Mesendoderm (in vitro differentiated cells): ENCODE measurements around the gene PITPNM3.

Experiments used
- DNase-seq: peaks from one replicate; pipeline ENCODE4 v3.0.0; 2013
- H2AK5ac ChIP-seq: 2 replicates; pipeline ENCODE4 v1.6.1; 2013; ENCODE audit warnings: low read length, inconsistent platforms
- H2BK120ac ChIP-seq: 2 replicates; pipeline ENCODE4 v1.6.1; 2013; ENCODE audit warnings: low read depth, mild to moderate bottlenecking, low read length, moderate library complexity, mixed read lengths
- H2BK15ac ChIP-seq: replicated peaks from 2 replicates; pipeline ENCODE4 v1.6.1; 2013; ENCODE audit warnings: low read depth, mild to moderate bottlenecking, moderate library complexity
- H2BK5ac ChIP-seq: 2 replicates; pipeline ENCODE4 v1.6.1; 2013; ENCODE audit warnings: low read length, inconsistent platforms
- H3K18ac ChIP-seq: 2 replicates; pipeline ENCODE4 v1.6.1; 2013; ENCODE audit warnings: mild to moderate bottlenecking, low read length, mixed read lengths
- H3K23ac ChIP-seq: one replicate; pipeline ENCODE4 v1.6.1; 2013; ENCODE audit warnings: low read length
- H3K27ac ChIP-seq: 2 replicates; pipeline ENCODE4 v1.5.1; 2013; ENCODE audit warnings: low read depth, mild to moderate bottlenecking, inconsistent platforms, low read length, moderate library complexity
- H3K27me3 ChIP-seq: 2 replicates; pipeline ENCODE4 v1.6.1; 2013; ENCODE audit warnings: low read length, control low read depth, mild to moderate bottlenecking, inconsistent platforms; ENCODE audit not compliant: insufficient read depth, poor library complexity
- H3K36me3 ChIP-seq: 2 replicates; pipeline ENCODE4 v1.6.1; 2013; ENCODE audit warnings: low read length, inconsistent platforms; ENCODE audit not compliant: control insufficient read depth, insufficient read depth
- H3K4ac ChIP-seq: one replicate; pipeline ENCODE4 v1.6.1; 2013; ENCODE audit warnings: low read depth, mild to moderate bottlenecking, low read length, moderate library complexity
- H3K4me1 ChIP-seq: 2 replicates; pipeline ENCODE4 v1.6.1; 2013; ENCODE audit warnings: low read depth, low read length, inconsistent platforms; ENCODE audit not compliant: control insufficient read depth
- H3K4me2 ChIP-seq: 2 replicates; pipeline ENCODE4 v1.6.1; 2013; ENCODE audit warnings: low read length
- H3K4me3 ChIP-seq: 2 replicates; pipeline ENCODE4 v1.5.1; 2013; ENCODE audit warnings: mild to moderate bottlenecking, low read length
- H3K56ac ChIP-seq: one replicate; pipeline ENCODE4 v1.6.1; 2013; ENCODE audit warnings: low read length
- H3K79me1 ChIP-seq: 2 replicates; pipeline ENCODE4 v1.6.1; 2013; ENCODE audit warnings: low read length, inconsistent platforms
- H3K79me2 ChIP-seq: 2 replicates; pipeline ENCODE4 v1.6.1; 2013; ENCODE audit warnings: mild to moderate bottlenecking, low read length; ENCODE audit not compliant: control insufficient read depth, insufficient read depth
- H3K9ac ChIP-seq: 2 replicates; pipeline ENCODE4 v1.6.1; 2013; ENCODE audit warnings: low read length, inconsistent platforms
- H4K5ac ChIP-seq: one replicate; pipeline ENCODE4 v1.6.1; 2013; ENCODE audit warnings: low read length
- H4K8ac ChIP-seq: one replicate; pipeline ENCODE4 v1.6.1; 2013; ENCODE audit warnings: low read depth, mild to moderate bottlenecking, control low read depth, low read length, moderate library complexity
- WGBS: extraction: QIAGEN DNeasy Blood & Tissue Kit; methylation state at CpG from one replicate; pipeline ENCODE4 v1.1.7; 2013; ENCODE audit warnings: low lambda C conversion rate, missing lambda C conversion rate; ENCODE audit not compliant: insufficient coverage; ENCODE audit errors: extremely low coverage; 5-methylcytosine and 5-hydroxymethylcytosine counted together

The PITPNM3 gene

DNA sequence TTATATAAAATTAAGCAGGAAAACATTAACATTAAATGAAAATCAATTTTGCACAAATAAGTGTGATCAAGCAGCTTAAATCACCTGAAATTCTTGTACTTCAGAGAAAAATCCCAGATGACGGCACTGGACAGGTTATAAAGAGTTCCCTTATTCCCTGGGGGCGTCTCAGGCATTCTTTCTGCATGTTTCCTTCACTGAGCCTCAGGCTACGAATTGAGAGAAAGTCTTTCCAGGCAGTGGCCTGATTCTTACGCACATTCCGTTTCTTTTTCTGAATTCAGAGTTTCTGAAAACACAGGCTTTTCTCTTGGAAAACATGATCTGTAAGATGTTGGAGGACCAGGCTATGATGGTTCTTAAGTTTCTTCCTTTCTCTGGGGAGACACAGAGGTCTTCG is 22.1 kb upstream of the PITPNM3 start:
- H4K5ac ChIP-seq, result no peak overlapping the region
- no peak overlapping the region for H4K8ac ChIP-seq
- H3K4me3 ChIP-seq, result no peak overlapping the region
- H3K4ac ChIP-seq, result no peak overlapping the region
- H3K4me2 ChIP-seq, result no peak overlapping the region
- no peaks in the 10 kb centered on the region for H3K4me1 ChIP-seq
- H3K9ac ChIP-seq, result no peak overlapping the region
- H3K56ac ChIP-seq, result no peak overlapping the region
- no peaks in the 10 kb centered on the region for H3K79me1 ChIP-seq
- no peaks in the 10 kb centered on the region for H3K27me3 ChIP-seq
- H2BK120ac ChIP-seq, result no peak overlapping the region
- H3K23ac ChIP-seq, result no peak overlapping the region
- no peak overlapping the region for H3K18ac ChIP-seq
- H2BK15ac ChIP-seq, result no peak overlapping the region
- no peak overlapping the region for H2AK5ac ChIP-seq
- WGBS, result no CpG with 5 or more reads among the region's 6 CpGs
- peak; percentile 50 for DNase-seq
- H3K36me3 ChIP-seq, result no peaks in the 10 kb centered on the region
- no peak overlapping the region for H3K27ac ChIP-seq
- no peak overlapping the region for H2BK5ac ChIP-seq
- H3K79me2 ChIP-seq, result no peaks in the 10 kb centered on the region

DNA sequence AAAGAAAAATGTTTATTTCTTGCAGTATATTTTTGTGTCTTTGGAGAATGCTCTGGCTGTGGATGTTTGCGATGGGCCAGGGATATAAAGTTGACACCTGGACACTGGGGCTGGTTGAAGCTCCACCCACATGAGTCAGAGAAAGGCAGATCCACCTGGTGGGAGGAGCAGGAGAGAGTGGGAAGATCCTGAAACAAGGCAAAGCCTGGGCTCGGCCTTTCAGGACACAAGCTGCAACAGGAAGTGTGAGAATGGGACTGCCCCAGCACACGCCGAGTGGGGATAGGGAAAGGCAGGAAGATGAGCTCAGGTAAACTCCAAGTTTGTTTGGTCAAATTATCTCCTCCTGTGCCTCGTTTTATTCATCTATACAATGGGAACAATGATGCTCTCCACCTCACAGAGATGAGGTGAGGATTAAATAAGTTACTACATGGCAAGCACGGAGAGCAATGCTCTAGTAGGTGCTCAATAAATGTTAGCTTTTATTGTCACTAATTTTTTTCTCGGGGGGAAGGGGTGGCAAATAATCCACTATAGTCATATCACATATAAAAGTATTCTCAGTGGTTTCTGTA is 21.4 kb upstream of the PITPNM3 start:
- H3K23ac ChIP-seq, result no peak overlapping the region
- no peak overlapping the region for H3K4me3 ChIP-seq
- H2BK120ac ChIP-seq, result no peak overlapping the region
- H3K79me1 ChIP-seq, result no peaks in the 10 kb centered on the region
- H4K8ac ChIP-seq, result no peak overlapping the region
- no peak overlapping the region for H2BK15ac ChIP-seq
- H3K18ac ChIP-seq, result no peak overlapping the region
- H3K79me2 ChIP-seq, result no peaks in the 10 kb centered on the region
- DNase-seq, result peak; percentile 62
- no peak overlapping the region for H3K9ac ChIP-seq
- H4K5ac ChIP-seq, result no peak overlapping the region
- H3K27ac ChIP-seq, result no peak overlapping the region
- no peaks in the 10 kb centered on the region for H3K36me3 ChIP-seq
- H3K4me2 ChIP-seq, result no peak overlapping the region
- H2AK5ac ChIP-seq, result no peak overlapping the region
- no peaks in the 10 kb centered on the region for H3K4me1 ChIP-seq
- no peaks in the 10 kb centered on the region for H3K27me3 ChIP-seq
- no peak overlapping the region for H2BK5ac ChIP-seq
- H3K4ac ChIP-seq, result no peak overlapping the region
- no peak overlapping the region for H3K56ac ChIP-seq
- WGBS, result no CpG with 5 or more reads among the region's 7 CpGs

DNA sequence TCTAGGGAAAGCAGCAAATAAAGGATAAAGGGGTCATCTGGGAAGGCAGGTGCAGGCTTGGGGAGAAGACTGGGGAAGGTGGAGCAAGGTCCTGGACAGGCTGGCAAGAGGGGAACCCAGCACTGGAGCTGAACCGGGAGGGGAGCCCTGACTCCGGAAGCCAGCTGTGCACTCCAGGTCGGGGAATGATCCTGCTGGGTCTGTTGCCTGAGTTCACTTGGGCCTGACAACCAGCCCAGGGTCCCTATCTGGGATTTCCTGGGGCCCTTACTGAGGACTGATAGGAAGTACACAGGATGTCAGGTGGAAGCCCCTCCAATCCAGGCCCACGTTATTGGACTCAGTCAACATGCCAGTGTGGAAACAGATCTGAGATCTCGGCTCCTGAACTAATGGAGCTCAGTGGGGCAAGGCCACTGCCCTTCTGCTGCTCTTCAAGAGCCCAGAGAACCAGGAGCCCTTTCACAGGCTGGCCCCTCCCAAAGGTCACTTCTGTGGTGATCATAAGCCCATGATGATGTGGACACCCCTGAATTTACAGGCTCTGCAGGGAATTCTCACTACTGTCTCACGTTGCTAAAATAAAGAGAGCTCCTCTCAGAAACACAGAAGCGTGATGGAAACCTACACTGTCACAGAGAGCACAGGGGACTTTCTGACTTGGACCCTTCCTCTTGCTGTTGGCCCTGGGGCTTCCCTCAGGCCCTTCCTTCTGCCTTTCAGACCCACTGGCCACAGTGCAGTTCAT is 19.9 kb upstream of the PITPNM3 start:
- H4K8ac ChIP-seq, result no peak overlapping the region
- no peaks in the 10 kb centered on the region for H3K79me2 ChIP-seq
- no peak overlapping the region for H2AK5ac ChIP-seq
- no peak overlapping the region for H3K18ac ChIP-seq
- H3K27ac ChIP-seq, result no peak overlapping the region
- no peak overlapping the region for H2BK5ac ChIP-seq
- H3K9ac ChIP-seq, result no peak overlapping the region
- no peaks in the 10 kb centered on the region for H3K79me1 ChIP-seq
- no peak for DNase-seq
- H2BK15ac ChIP-seq, result no peak overlapping the region
- H2BK120ac ChIP-seq, result no peak overlapping the region
- no peak overlapping the region for H3K56ac ChIP-seq
- no peak overlapping the region for H3K4me3 ChIP-seq
- no peak overlapping the region for H3K4ac ChIP-seq
- no peak overlapping the region for H3K23ac ChIP-seq
- WGBS, result no CpG with 5 or more reads among the region's 7 CpGs
- H3K27me3 ChIP-seq, result no peaks in the 10 kb centered on the region
- no peak overlapping the region for H3K4me2 ChIP-seq
- H3K4me1 ChIP-seq, result no peaks in the 10 kb centered on the region
- H4K5ac ChIP-seq, result no peak overlapping the region
- no peaks in the 10 kb centered on the region for H3K36me3 ChIP-seq

DNA sequence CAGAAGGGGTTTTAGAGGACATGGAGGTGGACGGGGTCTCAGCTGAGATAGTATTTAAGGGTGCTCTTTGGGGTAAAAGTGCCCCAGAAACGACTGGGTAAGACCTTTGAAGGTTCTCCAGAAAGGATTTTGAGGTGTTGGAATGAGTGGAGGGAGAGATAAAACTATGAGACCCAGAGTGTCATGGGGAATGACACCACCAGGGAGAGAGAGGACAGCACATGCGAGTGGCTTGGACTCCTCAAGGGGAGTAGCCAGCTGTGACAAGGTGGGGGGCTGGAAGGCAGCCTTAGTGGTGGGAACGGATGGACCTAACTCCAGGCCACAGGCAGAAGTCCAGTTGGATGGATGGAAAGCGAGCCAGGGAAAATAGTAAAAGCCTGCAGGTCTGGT is 19.2 kb upstream of the PITPNM3 start:
- H3K4me1 ChIP-seq, result no peaks in the 10 kb centered on the region
- WGBS, result no CpG with 5 or more reads among the region's 5 CpGs
- DNase-seq, result no peak

DNA sequence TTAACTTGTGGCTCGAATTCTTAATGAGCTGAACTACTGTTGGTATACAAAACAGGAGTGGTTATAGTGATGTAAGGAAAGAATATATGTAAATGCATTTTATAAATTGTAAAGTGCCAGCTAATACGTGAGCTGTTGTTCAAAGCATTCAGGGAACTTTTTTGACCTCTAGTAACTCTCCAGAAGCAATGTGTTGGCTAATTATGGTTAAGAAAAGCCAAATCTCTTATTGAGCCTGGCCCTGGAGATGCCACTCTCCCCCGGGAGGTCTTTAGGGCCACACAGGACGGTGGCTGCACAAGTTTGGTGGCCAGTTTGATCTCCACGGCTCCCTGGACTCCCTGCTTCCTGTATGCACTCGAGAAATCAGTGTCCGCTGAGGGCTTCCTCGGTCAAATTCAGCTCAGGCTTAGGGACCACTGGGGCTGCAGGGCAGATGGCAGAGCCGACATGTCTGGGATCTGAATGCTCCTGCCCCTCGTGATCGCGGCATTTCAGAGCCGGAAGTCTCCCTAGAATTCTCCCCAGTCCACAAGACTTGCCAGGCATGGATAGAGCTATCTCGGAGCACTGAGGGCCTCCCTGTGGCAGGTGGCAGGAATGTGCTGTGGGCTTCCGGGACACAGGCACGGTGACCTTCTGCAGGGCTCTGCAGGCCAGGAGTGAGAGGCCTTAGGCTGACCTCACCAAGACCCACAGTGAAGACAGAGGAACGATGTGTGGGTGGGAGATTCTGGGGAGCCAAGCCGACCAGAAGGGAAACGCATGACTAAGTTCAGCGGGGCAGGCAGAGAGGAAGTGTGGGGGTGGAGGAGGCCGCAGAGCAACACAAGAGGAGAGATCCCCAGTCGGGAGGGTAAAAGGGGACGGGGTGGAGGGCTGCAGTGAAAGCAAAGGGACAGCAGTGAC is 18.6 kb upstream of the PITPNM3 start:
- no peak overlapping the region for H3K4ac ChIP-seq
- H2BK5ac ChIP-seq, result no peak overlapping the region
- H3K23ac ChIP-seq, result no peak overlapping the region
- no peaks in the 10 kb centered on the region for H3K79me1 ChIP-seq
- no peak overlapping the region for H3K56ac ChIP-seq
- H2BK15ac ChIP-seq, result no peak overlapping the region
- H3K27me3 ChIP-seq, result no peaks in the 10 kb centered on the region
- no peaks in the 10 kb centered on the region for H3K36me3 ChIP-seq
- no peak overlapping the region for H3K18ac ChIP-seq
- no peak overlapping the region for H3K4me2 ChIP-seq
- no peak overlapping the region for H2AK5ac ChIP-seq
- no peaks in the 10 kb centered on the region for H3K4me1 ChIP-seq
- H3K27ac ChIP-seq, result no peak overlapping the region
- H4K8ac ChIP-seq, result no peak overlapping the region
- WGBS, result no CpG with 5 or more reads among the region's 23 CpGs
- DNase-seq, result peak; percentile 39
- no peaks in the 10 kb centered on the region for H3K79me2 ChIP-seq
- H2BK120ac ChIP-seq, result no peak overlapping the region
- H4K5ac ChIP-seq, result no peak overlapping the region
- no peak overlapping the region for H3K4me3 ChIP-seq
- H3K9ac ChIP-seq, result no peak overlapping the region

More for the DNA sequence above, 19.2 kb upstream of the PITPNM3 start:
- no peaks in the 10 kb centered on the region for H3K79me1 ChIP-seq
- no peaks in the 10 kb centered on the region for H3K27me3 ChIP-seq
- no peak overlapping the region for H2BK15ac ChIP-seq
- H3K27ac ChIP-seq, result no peak overlapping the region
- H3K79me2 ChIP-seq, result no peaks in the 10 kb centered on the region
- H2BK5ac ChIP-seq, result no peak overlapping the region
- H2BK120ac ChIP-seq, result no peak overlapping the region
- H4K8ac ChIP-seq, result no peak overlapping the region
- no peak overlapping the region for H4K5ac ChIP-seq
- H3K4me3 ChIP-seq, result no peak overlapping the region
- no peaks in the 10 kb centered on the region for H3K36me3 ChIP-seq
- no peak overlapping the region for H2AK5ac ChIP-seq
- H3K9ac ChIP-seq, result no peak overlapping the region
- H3K56ac ChIP-seq, result no peak overlapping the region
- H3K4me2 ChIP-seq, result no peak overlapping the region
- no peak overlapping the region for H3K18ac ChIP-seq
- H3K23ac ChIP-seq, result no peak overlapping the region
- no peak overlapping the region for H3K4ac ChIP-seq
